Ishikawa (cell line): ENCODE measurements around the gene SBDS.

ENCODE experiments used
- CEBPB ChIP-seq: IDR thresholded peaks from 2 replicates; pipeline ENCODE4 v1.6.1; 2012
- CREB1 ChIP-seq: IDR thresholded peaks from 2 replicates; pipeline ENCODE4 v1.6.1; 2012; ENCODE audit warnings: low read depth
- EGR1 ChIP-seq: IDR thresholded peaks from 2 replicates; pipeline ENCODE4 v1.6.1; 2012
- EP300 ChIP-seq: IDR thresholded peaks from 2 replicates; pipeline ENCODE4 v1.6.1; 2012; ENCODE audit warnings: borderline replicate concordance
- FOXM1 ChIP-seq: IDR thresholded peaks from 2 replicates; pipeline ENCODE4 v1.6.1; 2012; ENCODE audit warnings: low read depth, borderline replicate concordance
- RAD21 ChIP-seq: IDR thresholded peaks from 2 replicates; pipeline ENCODE4 v1.6.1; 2012; ENCODE audit warnings: low read depth
- TAF1 ChIP-seq: IDR thresholded peaks from 2 replicates; pipeline ENCODE4 v1.6.1; 2012; ENCODE audit warnings: low read depth, mild to moderate bottlenecking
- TCF12 ChIP-seq: IDR thresholded peaks from 2 replicates; pipeline ENCODE4 v1.6.1; 2012; ENCODE audit warnings: low read depth
- TEAD4 ChIP-seq: IDR thresholded peaks from 2 replicates; pipeline ENCODE4 v1.6.1; 2012
- YY1 ChIP-seq: IDR thresholded peaks from 2 replicates; pipeline ENCODE4 v1.6.1; 2012; ENCODE audit warnings: low read depth
- ZBTB7A ChIP-seq: IDR thresholded peaks from 2 replicates; pipeline ENCODE4 v1.6.1; 2012; ENCODE audit warnings: low read depth
- TF ChIP-seq, protein P1 (sequence below): IDR thresholded peaks from 2 replicates; pipeline ENCODE4 v1.6.1; 2012
- TF ChIP-seq, protein P2 (sequence below): IDR thresholded peaks from 2 replicates; pipeline ENCODE4 v1.6.1; 2012; ENCODE audit warnings: low read depth, mild to moderate bottlenecking
- TF ChIP-seq, protein P3 (sequence below): IDR thresholded peaks from 2 replicates; pipeline ENCODE4 v1.6.1; 2012

DNA sequence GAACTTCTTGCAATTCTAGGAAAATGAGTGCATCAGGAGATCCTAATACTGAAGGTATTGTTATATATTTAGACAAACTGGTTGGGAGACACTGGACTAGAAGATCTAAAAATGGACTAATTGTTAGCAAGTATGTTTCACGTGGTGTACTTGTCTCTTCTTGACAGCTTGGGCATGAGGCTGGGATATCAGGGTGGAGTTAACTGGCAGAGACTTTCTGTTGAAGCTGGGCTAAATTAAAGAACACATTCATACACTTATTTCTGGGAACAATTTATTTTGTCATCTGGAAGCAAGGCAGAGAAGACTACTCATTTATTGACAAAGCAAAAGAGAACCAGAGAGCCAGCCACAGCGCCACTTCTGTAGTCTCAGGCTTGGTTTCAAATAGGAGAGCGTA is 27.1 kb upstream of the SBDS start:
- TF ChIP-seq RAD21 (no peak), TCF12 (no peak), EP300 (no peak), TEAD4 (no peak), ZBTB7A (no peak), TAF1 (no peak), YY1 (no peak), EGR1 (no peak), CREB1 (no peak), FOXM1 (no peak), CEBPB (no peak)
- TF ChIP-seq, protein P1, sequence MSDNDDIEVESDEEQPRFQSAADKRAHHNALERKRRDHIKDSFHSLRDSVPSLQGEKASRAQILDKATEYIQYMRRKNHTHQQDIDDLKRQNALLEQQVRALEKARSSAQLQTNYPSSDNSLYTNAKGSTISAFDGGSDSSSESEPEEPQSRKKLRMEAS = no peak
- TF ChIP-seq, protein P2, sequence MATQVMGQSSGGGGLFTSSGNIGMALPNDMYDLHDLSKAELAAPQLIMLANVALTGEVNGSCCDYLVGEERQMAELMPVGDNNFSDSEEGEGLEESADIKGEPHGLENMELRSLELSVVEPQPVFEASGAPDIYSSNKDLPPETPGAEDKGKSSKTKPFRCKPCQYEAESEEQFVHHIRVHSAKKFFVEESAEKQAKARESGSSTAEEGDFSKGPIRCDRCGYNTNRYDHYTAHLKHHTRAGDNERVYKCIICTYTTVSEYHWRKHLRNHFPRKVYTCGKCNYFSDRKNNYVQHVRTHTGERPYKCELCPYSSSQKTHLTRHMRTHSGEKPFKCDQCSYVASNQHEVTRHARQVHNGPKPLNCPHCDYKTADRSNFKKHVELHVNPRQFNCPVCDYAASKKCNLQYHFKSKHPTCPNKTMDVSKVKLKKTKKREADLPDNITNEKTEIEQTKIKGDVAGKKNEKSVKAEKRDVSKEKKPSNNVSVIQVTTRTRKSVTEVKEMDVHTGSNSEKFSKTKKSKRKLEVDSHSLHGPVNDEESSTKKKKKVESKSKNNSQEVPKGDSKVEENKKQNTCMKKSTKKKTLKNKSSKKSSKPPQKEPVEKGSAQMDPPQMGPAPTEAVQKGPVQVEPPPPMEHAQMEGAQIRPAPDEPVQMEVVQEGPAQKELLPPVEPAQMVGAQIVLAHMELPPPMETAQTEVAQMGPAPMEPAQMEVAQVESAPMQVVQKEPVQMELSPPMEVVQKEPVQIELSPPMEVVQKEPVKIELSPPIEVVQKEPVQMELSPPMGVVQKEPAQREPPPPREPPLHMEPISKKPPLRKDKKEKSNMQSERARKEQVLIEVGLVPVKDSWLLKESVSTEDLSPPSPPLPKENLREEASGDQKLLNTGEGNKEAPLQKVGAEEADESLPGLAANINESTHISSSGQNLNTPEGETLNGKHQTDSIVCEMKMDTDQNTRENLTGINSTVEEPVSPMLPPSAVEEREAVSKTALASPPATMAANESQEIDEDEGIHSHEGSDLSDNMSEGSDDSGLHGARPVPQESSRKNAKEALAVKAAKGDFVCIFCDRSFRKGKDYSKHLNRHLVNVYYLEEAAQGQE = no peak
- TF ChIP-seq, protein P3, sequence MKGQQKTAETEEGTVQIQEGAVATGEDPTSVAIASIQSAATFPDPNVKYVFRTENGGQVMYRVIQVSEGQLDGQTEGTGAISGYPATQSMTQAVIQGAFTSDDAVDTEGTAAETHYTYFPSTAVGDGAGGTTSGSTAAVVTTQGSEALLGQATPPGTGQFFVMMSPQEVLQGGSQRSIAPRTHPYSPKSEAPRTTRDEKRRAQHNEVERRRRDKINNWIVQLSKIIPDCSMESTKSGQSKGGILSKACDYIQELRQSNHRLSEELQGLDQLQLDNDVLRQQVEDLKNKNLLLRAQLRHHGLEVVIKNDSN = no peak
